ENCODE measurements around the gene PRSS8. TPM values are rescaled to one million over a fixed set of nuclear protein-coding genes. Genes with fewer than 3 reads are reported as not detected.
"Not testable (repeated sequence)": the region's sequence is repeated elsewhere in the genome, so short reads cannot be mapped to it uniquely, and the experiment has no call there.

Gene PRSS8
- total RNA-seq, 1 donor from 2014 or later = not detected

DNA sequence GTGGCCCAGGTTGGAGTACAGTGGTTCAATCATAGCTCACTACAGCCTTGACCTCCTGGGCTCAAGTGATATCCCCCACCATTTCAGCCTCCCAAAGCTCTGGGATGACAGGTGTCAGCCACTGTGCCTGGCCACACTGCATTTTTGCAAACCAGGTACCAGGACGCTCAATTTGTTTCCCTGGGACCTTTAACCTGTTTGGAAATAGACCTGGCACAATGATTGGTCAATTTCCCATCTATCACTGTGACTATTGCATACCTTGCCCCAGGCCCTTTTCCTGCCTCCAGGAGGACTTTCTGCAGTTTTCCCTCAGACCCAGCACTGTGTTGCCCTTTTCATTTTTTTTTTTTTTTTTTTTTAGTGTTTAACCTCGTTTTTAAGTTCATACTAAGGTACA is 33.3 kb upstream of the PRSS8 start:
- Mint-ChIP-seq H3K36me3 (ENCODE audit: low read depth) (no peaks in the 10 kb centered on the region), H3K4me1 (ENCODE audit: low read depth) (peaks cover 3% of the 10 kb centered on the region), H3K4me3 (ENCODE audit: unreplicated experiment) (no peak overlapping the region), H3K27ac (ENCODE audit: unreplicated experiment) (no peak overlapping the region), H3K27me3 (ENCODE audit: low read depth) (no peaks in the 10 kb centered on the region), H3K9me3 (ENCODE audit: low read depth) (no peaks in the 10 kb centered on the region)
- DNase-seq (ENCODE audit: low spot score) = no peak
- TF ChIP-seq CTCF (IDR thresholded peaks at IDR 0.05) = no peak

DNA sequence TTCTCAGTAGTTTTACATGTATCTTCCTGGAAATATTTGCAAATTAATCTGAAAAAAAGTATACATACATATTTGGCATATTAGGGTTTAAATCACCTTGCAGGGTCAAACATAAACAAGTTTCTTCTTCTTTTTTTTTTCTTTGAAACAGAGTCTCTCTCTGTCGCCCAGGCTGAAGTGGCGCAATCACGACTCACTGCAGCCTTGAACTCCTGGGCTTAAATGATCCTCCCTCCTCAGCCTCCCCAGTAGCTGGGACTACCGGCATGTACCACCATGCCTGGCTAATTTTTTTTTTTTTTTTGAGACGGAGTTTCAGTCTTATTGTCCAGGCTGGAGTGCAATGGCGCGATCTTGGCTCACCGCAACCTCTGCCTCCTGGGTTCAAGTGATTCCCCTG is 31.8 kb upstream of the PRSS8 start:
- H3K4me3 Mint-ChIP-seq (ENCODE audit: unreplicated experiment) = no peak overlapping the region
- no peaks in the 10 kb centered on the region for H3K9me3 Mint-ChIP-seq (ENCODE audit: low read depth)
- peaks cover 3% of the 10 kb centered on the region for H3K27me3 Mint-ChIP-seq (ENCODE audit: low read depth)
- peaks cover 3% of the 10 kb centered on the region for H3K4me1 Mint-ChIP-seq (ENCODE audit: low read depth)
- DNase-seq (ENCODE audit: low spot score) = no peak
- H3K36me3 Mint-ChIP-seq (ENCODE audit: low read depth) = no peaks in the 10 kb centered on the region
- TF ChIP-seq CTCF (IDR thresholded peaks at IDR 0.05) = no peak
- H3K27ac Mint-ChIP-seq (ENCODE audit: unreplicated experiment) = no peak overlapping the region

DNA sequence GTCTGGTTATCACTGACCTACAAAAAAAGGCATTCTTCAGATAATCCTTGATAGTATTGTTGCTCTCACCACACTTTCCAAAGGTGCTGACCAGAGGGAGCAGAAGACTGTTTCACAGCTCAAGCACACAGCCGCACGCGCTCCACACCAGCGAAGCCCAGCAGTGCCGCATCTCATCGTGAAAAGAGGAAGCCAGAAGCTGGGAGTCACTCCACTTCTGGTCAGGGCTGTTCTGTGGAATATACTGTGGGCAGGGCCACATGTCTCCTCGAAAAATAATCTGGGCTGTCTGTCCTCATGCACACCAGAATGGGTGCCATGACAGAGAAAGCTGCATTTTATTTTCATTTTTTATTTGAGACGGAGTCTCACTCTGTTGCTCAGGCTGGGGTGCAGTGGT is 21.6 kb upstream of the PRSS8 start:
- Mint-ChIP-seq H3K4me3 (ENCODE audit: unreplicated experiment) (no peak overlapping the region), H3K4me1 (ENCODE audit: low read depth) (no peaks in the 10 kb centered on the region), H3K27ac (ENCODE audit: unreplicated experiment) (no peak overlapping the region), H3K27me3 (ENCODE audit: low read depth) (peaks cover 16% of the 10 kb centered on the region), H3K9me3 (ENCODE audit: low read depth) (no peaks in the 10 kb centered on the region), H3K36me3 (ENCODE audit: low read depth) (no peaks in the 10 kb centered on the region)
- DNase-seq (ENCODE audit: low spot score) = no peak
- no peak for TF ChIP-seq CTCF (IDR thresholded peaks at IDR 0.05)

DNA sequence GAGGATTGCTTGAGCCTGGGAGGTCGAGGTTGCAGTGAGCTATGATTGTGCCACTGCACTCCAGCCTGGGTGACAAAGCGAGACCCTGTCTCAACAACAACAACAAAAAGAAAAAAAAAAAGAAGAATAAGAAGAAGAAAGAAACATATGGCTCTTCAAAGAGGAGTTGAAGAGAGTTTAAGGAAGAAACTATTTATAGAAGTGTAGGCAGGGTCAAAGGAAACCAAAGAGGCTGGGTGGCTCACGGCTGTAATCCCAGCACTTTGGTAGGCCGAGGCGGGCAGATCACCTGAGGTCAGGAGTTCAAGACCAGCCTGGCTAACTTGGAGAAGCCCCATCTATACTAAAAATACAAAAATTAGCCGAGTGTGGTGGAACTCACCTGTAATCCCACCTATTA is 15.4 kb upstream of the PRSS8 start:
- H3K9me3 Mint-ChIP-seq (ENCODE audit: low read depth); DNase-seq (ENCODE audit: low spot score); H3K27ac Mint-ChIP-seq (ENCODE audit: unreplicated experiment): not testable (repeated sequence)

DNA sequence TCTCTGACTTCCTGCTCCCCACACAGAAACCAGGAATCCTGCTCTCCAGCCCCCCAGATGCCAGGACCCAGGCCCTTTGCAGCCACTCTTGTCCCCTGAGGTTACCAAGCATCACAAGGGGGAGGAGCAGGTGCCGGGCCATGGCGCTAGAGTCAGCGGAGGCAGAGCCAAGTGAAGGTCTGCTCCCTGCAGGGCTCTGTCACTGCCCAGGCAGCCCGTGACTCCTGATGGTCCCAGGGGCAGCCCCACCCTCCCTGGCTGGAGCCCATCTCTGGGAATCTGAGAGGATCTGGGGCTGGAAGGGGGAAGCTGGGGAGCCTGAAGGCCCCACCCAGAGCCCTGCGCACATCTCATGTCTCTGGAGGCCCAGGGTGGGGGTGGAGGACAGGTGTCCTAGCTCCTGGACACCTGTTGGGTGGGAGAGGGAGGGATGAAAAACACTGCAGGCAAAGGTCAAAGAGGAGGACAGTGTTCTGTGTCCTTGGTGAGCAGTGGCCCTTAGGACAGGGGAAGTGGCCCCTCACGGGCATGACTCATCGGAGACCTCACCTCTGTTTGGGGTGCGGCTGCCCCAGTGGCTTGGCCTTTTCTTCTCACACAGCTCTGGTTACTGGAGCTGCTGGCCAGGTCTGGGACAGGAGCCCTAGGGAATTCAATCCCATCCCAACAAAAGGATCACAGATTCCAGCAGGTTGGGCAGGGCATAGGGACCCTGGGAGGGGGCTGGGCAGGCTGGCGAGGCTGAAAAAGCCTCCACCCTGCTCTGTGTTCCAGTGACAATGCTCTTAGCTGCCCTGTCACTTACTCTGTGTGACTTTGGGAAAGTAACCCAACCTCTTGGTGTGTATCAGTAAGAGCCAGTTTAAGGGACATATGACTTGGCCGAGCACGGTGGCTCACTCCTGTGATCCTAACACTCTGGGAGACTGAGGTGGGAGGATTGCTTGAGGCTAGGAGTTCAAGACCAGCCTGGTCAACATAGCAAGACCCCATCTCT is 14.7 kb upstream of the PRSS8 start, which contains the start of gene PRSS36:
Gene PRSS36, minus strand, starts transcription at position 173 of the 997 bp plus-strand sequence. Its CDS starts 31 bp downstream, at position 142.
- Mint-ChIP-seq H3K27ac (ENCODE audit: unreplicated experiment) (no peak within 1 kb of the TSS), H3K4me3 (ENCODE audit: unreplicated experiment) (no peak within 1 kb of the TSS), H3K9me3 (ENCODE audit: low read depth) (no peaks in the 10 kb centered on the region), H3K27me3 (ENCODE audit: low read depth) (peaks cover 19% of the 10 kb centered on the region), H3K4me1 (ENCODE audit: low read depth) (no peaks in the 10 kb centered on the region), H3K36me3 (ENCODE audit: low read depth) (no peaks in the 10 kb centered on the region)
- no peak for TF ChIP-seq CTCF (IDR thresholded peaks at IDR 0.05)
- DNase-seq (ENCODE audit: low spot score) = no peak

More for the DNA sequence above, 15.4 kb upstream of the PRSS8 start:
- peaks cover 22% of the 10 kb centered on the region for H3K27me3 Mint-ChIP-seq (ENCODE audit: low read depth)
- H3K4me1 Mint-ChIP-seq (ENCODE audit: low read depth); H3K4me3 Mint-ChIP-seq (ENCODE audit: unreplicated experiment); H3K36me3 Mint-ChIP-seq (ENCODE audit: low read depth): not testable (repeated sequence)
